Mucosa of stomach (tissue), 1 donor: Measurements from ENCODE around the gene STK17A.

Experiments
- H3K27me3 ChIP-seq: one replicate; pipeline ENCODE4 v1.7.0; 2013; ENCODE audit warnings: mild to moderate bottlenecking, low read length; ENCODE audit not compliant: control insufficient read depth, insufficient read depth
- H3K36me3 ChIP-seq: one replicate; pipeline ENCODE4 v1.7.0; 2013; ENCODE audit warnings: low read length; ENCODE audit not compliant: control insufficient read depth, insufficient read depth
- H3K4me1 ChIP-seq: one replicate; pipeline ENCODE4 v1.7.0; 2013; ENCODE audit warnings: mild to moderate bottlenecking, low read length; ENCODE audit not compliant: control insufficient read depth, insufficient read depth
- H3K4me3 ChIP-seq: one replicate; pipeline ENCODE4 v1.7.0; 2013; ENCODE audit warnings: low read length
- H3K9ac ChIP-seq: one replicate; pipeline ENCODE4 v1.7.0; 2013; ENCODE audit warnings: mild to moderate bottlenecking, low read length, moderate library complexity
- H3K9me3 ChIP-seq: one replicate; pipeline ENCODE4 v1.7.0; 2013; ENCODE audit warnings: mild to moderate bottlenecking, low read length, moderate library complexity; ENCODE audit not compliant: control insufficient read depth
- donor health status: Pancreatic carcinoma.

STK17A gene

GRCh38 chr7:43552122-43552521 lies 30.8 kb upstream of the STK17A start:
- H3K27me3 ChIP-seq, result no peaks in the 10 kb centered on the region
- no peak overlapping the region for H3K4me3 ChIP-seq
- H3K9ac ChIP-seq, result no peak overlapping the region
- no peaks in the 10 kb centered on the region for H3K9me3 ChIP-seq
- no peaks in the 10 kb centered on the region for H3K36me3 ChIP-seq
- H3K4me1 ChIP-seq, result no peaks in the 10 kb centered on the region

- H3K4me3 ChIP-seq, result no peak overlapping the region
- no peak overlapping the region for H3K9ac ChIP-seq
- H3K36me3 ChIP-seq, result no peaks in the 10 kb centered on the region
- H3K4me1 ChIP-seq, result no peaks in the 10 kb centered on the region
- no peaks in the 10 kb centered on the region for H3K27me3 ChIP-seq
- no peaks in the 10 kb centered on the region for H3K9me3 ChIP-seq
Observed at GRCh38 chr7:43553999-43554398, 28.9 kb upstream of the STK17A start.

GRCh38 chr7:43554423-43554822 lies 28.5 kb upstream of the STK17A start:
- H3K4me3 ChIP-seq, result no peak overlapping the region
- H3K9ac ChIP-seq, result no peak overlapping the region
- no peaks in the 10 kb centered on the region for H3K36me3 ChIP-seq
- no peaks in the 10 kb centered on the region for H3K27me3 ChIP-seq
- no peaks in the 10 kb centered on the region for H3K4me1 ChIP-seq
- no peaks in the 10 kb centered on the region for H3K9me3 ChIP-seq

GRCh38 chr7:43557831-43558495 lies 24.9 kb upstream of the STK17A start:
- Histone ChIP-seq H3K36me3 (no peaks in the 10 kb centered on the region), H3K9me3 (no peaks in the 10 kb centered on the region), H3K27me3 (no peaks in the 10 kb centered on the region), H3K4me1 (no peaks in the 10 kb centered on the region), H3K9ac (no peak overlapping the region), H3K4me3 (no peak overlapping the region)

- Histone ChIP-seq H3K9me3 (no peaks in the 10 kb centered on the region), H3K9ac (no peak overlapping the region), H3K4me3 (no peak overlapping the region), H3K27me3 (no peaks in the 10 kb centered on the region), H3K4me1 (no peaks in the 10 kb centered on the region), H3K36me3 (no peaks in the 10 kb centered on the region)
Observed at GRCh38 chr7:43559171-43559945, 23.6 kb upstream of the STK17A start.

- no peaks in the 10 kb centered on the region for H3K4me1 ChIP-seq
- no peaks in the 10 kb centered on the region for H3K9me3 ChIP-seq
- no peaks in the 10 kb centered on the region for H3K27me3 ChIP-seq
- H3K36me3 ChIP-seq, result no peaks in the 10 kb centered on the region
- no peak overlapping the region for H3K9ac ChIP-seq
- H3K4me3 ChIP-seq, result no peak overlapping the region
Observed at GRCh38 chr7:43559946-43560335, 23.0 kb upstream of the STK17A start.

- Histone ChIP-seq H3K36me3 (no peaks in the 10 kb centered on the region), H3K4me3 (no peak overlapping the region), H3K9me3 (no peaks in the 10 kb centered on the region), H3K9ac (no peak overlapping the region), H3K4me1 (no peaks in the 10 kb centered on the region), H3K27me3 (no peaks in the 10 kb centered on the region)
Observed at GRCh38 chr7:43560742-43561330, 22.1 kb upstream of the STK17A start.

- no peaks in the 10 kb centered on the region for H3K36me3 ChIP-seq
- H3K9ac ChIP-seq, result no peak overlapping the region
- no peaks in the 10 kb centered on the region for H3K4me1 ChIP-seq
Observed at GRCh38 chr7:43562383-43562782, 20.5 kb upstream of the STK17A start.

GRCh38 chr7:43565786-43566185 lies 17.1 kb upstream of the STK17A start:
- no peaks in the 10 kb centered on the region for H3K27me3 ChIP-seq
- H3K4me3 ChIP-seq, result no peak overlapping the region
- H3K36me3 ChIP-seq, result no peaks in the 10 kb centered on the region
- no peaks in the 10 kb centered on the region for H3K4me1 ChIP-seq
- H3K9ac ChIP-seq, result no peak overlapping the region
- no peaks in the 10 kb centered on the region for H3K9me3 ChIP-seq

More at GRCh38 chr7:43562383-43562782, 20.5 kb upstream of the STK17A start:
- Histone ChIP-seq H3K9me3 (no peaks in the 10 kb centered on the region), H3K4me3 (no peak overlapping the region), H3K27me3 (no peaks in the 10 kb centered on the region)

GRCh38 chr7:43568529-43568928 lies 14.4 kb upstream of the STK17A start:
- Histone ChIP-seq H3K4me1 (no peaks in the 10 kb centered on the region), H3K27me3 (no peaks in the 10 kb centered on the region), H3K9ac (no peak overlapping the region), H3K9me3 (no peaks in the 10 kb centered on the region), H3K4me3 (no peak overlapping the region), H3K36me3 (no peaks in the 10 kb centered on the region)

- H3K9ac ChIP-seq, result no peak overlapping the region
- H3K9me3 ChIP-seq, result no peaks in the 10 kb centered on the region
- H3K4me3 ChIP-seq, result no peak overlapping the region
- H3K4me1 ChIP-seq, result no peaks in the 10 kb centered on the region
- no peaks in the 10 kb centered on the region for H3K27me3 ChIP-seq
- no peaks in the 10 kb centered on the region for H3K36me3 ChIP-seq
Observed at GRCh38 chr7:43569424-43569823, 13.5 kb upstream of the STK17A start.

GRCh38 chr7:43570688-43571365 lies 12.1 kb upstream of the STK17A start:
- Histone ChIP-seq H3K36me3 (no peaks in the 10 kb centered on the region), H3K4me1 (no peaks in the 10 kb centered on the region), H3K9ac (no peak overlapping the region), H3K9me3 (no peaks in the 10 kb centered on the region), H3K27me3 (no peaks in the 10 kb centered on the region), H3K4me3 (no peak overlapping the region)
